BJ (cell line): ENCODE results near the gene SLCO2B1. TPM values are rescaled to one million over a fixed set of nuclear protein-coding genes. Genes with fewer than 3 reads are reported as not detected.
A peak's percentile ranks its signal among the peaks of the same experiment; 100 is the strongest.

Source experiments
- CTCF ChIA-PET: fragments of 350-600 bp; formaldehyde crosslinking; extraction: SDS; loops from one replicate; lab custom pipeline; 2021; ENCODE audit warnings: antibody characterized with exemption, inconsistent platforms; lab: Yijun Ruan, JAX
- POLR2A ChIA-PET: fragments of 300-600 bp; sonication (Branson Sonifier 250); formaldehyde crosslinking; extraction: SDS; loops from one replicate; lab custom pipeline; 2021; ENCODE audit warnings: antibody characterized with exemption; lab: Charles Lee
- DNase-seq: peaks from one replicate; pipeline ENCODE4 v3.0.0-alpha.2; 2011; ENCODE audit warnings: low read depth
- H3K27me3 ChIP-seq: 2 replicates; pipeline ENCODE4 v1.6.0; 2011; ENCODE audit warnings: low read length; ENCODE audit not compliant: control insufficient read depth, insufficient read depth
- H3K36me3 ChIP-seq: 2 replicates; pipeline ENCODE4 v1.5.1; 2011; ENCODE audit warnings: low read length; ENCODE audit not compliant: control insufficient read depth, insufficient read depth
- H3K4me3 ChIP-seq: 2 replicates; pipeline ENCODE4 v1.5.1; 2011; ENCODE audit warnings: low read depth, mild to moderate bottlenecking, control low read depth, low read length
- polyA plus RNA-seq: library from polyadenylated mRNA; depleted of rRNA; stranded (reverse); fragments of >200 nt; gene quantifications from 2 replicates; pipeline ENCODE4 v1.2.3, GENCODE V29; 2011
- TF ChIP-seq, protein P1 (sequence below): IDR thresholded peaks from 2 replicates; pipeline ENCODE4 v1.5.1; 2011; ENCODE audit warnings: low read depth, mild to moderate bottlenecking, control low read depth, inconsistent platforms, low read length, moderate library complexity; ENCODE audit not compliant: insufficient read depth

The SLCO2B1 gene
- polyA plus RNA-seq, 1 experiment = not detected

DNA sequence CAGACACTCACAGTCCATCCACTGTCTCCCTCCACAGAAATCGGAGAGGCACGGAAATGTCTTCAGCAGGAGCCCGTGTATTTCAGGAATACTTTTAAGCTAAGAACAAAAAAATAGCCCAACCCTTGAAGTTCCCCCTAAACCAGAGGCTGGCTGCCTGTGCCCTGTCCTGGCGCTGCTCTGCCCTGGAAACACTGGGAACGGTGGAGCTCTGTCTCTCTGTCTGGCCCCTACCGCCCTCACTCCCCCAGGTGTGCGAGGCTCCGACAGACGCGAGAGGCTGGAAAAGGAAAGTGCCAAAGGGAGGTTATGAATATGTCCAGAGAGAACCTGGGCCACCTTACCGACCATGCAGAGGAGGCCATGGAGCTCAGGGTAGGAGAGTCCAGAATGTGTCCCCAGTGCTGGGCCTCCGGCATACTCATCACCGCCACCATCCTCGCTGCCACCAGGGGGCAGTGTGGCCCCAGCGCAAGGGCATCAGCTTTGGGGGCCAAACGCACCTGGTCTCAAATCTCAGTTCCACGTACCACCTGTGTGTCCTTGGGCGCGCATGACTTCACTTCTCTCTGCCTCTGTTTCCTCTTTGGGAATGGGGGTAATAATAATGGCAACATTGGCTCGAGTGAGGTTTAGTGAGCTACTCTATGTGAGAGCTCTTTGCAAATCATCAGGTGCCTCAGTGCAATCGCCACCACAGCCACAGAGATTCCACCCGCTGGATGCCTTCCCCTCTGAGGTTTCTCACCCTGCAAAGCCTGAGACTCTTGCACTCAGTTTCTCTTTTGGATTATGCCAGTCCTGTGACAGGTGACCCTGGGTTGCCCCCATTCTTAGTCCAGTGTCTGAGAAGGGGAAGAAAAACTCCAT is 10.4 kb upstream of the SLCO2B1 start:
- POLR2A ChIA-PET = no interaction called here
- no peak overlapping the region for H3K4me3 ChIP-seq
- H3K36me3 ChIP-seq = no peaks in the 10 kb centered on the region
- no peak for DNase-seq
- H3K27me3 ChIP-seq = peaks cover 14% of the 10 kb centered on the region
- TF ChIP-seq, protein P1, sequence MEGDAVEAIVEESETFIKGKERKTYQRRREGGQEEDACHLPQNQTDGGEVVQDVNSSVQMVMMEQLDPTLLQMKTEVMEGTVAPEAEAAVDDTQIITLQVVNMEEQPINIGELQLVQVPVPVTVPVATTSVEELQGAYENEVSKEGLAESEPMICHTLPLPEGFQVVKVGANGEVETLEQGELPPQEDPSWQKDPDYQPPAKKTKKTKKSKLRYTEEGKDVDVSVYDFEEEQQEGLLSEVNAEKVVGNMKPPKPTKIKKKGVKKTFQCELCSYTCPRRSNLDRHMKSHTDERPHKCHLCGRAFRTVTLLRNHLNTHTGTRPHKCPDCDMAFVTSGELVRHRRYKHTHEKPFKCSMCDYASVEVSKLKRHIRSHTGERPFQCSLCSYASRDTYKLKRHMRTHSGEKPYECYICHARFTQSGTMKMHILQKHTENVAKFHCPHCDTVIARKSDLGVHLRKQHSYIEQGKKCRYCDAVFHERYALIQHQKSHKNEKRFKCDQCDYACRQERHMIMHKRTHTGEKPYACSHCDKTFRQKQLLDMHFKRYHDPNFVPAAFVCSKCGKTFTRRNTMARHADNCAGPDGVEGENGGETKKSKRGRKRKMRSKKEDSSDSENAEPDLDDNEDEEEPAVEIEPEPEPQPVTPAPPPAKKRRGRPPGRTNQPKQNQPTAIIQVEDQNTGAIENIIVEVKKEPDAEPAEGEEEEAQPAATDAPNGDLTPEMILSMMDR = peak; percentile 96
- CTCF ChIA-PET = interaction anchor here (0.6 to 13.6 kb wide), 45 partner anchors 9 to 215 kb away, joined by 3 to 309 read pairs (median 5); partner anchors contain the start of genes SLCO2B1 and TPBGL

DNA sequence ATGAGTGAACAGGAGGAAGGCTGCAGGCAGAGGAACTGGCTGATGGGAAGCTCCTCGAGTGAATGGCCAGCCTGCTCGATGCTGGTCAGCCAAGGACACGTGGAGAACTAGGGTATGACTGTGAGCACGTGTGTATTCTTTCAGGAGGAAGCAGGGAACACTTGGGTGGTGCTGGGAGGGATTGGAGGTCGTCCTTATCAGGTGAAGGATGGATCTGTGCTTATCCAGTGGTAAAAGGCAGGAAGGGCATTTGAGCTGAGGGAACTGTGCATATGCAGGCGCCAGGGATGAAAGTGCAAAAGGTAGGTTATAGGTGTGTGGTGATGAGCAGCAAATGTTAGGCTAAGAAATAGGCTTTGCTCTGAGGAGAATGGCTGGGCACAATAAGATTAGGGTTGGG is 9.7 kb upstream of the SLCO2B1 start:
- H3K27me3 ChIP-seq = peaks cover 14% of the 10 kb centered on the region
- no peak overlapping the region for H3K4me3 ChIP-seq
- no peaks in the 10 kb centered on the region for H3K36me3 ChIP-seq
- ChIA-PET CTCF (interaction anchor here (0.7 to 13.6 kb wide), 40 partner anchors 10 to 212 kb away, joined by 3 to 309 read pairs (median 6); partner anchors contain the start of genes SLCO2B1 and TPBGL), POLR2A (no interaction called here)
- TF ChIP-seq, protein P1 = no peak
- DNase-seq = no peak

DNA sequence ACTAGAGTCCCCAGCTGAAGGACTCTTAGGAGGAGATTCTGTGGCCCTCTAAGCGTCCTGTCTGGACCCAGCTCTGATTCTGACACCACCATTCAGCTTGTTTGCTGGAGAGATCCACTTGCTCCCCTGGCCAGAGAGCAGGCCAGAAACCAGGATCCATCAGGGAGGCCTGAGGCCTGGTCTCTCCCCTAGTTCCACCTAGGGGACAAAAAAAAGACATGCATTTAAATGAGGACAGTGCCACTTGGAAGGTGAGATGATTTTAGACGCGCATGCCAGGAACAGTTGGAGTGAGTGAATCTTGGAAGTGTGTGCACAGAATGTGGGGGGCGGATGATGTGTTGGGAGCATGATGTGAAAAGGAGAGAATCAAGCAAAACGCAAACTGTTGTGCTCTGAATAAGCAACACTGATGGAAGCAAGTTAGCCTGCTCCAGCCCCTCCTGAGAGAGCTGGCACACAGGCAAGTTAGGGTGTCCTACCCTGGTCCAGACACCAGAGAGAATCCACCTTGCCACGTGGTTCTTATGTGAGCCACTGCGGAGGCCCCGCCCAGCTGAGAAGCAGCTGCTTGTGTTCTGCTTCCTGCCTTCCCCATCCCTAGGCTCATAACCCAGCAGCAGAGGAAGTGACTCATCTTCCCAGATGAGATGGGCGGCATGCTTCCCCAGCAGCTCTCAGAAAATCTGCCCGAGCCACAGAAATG is 8.0 kb upstream of the SLCO2B1 start:
- H3K4me3 ChIP-seq = no peak overlapping the region
- ChIA-PET CTCF (interaction anchor here (0.6 to 13.6 kb wide), 17 partner anchors 9 to 219 kb away, joined by 3 to 309 read pairs (median 6); partner anchors contain the start of genes SLCO2B1 and TPBGL), POLR2A (no interaction called here)
- peaks cover 8% of the 10 kb centered on the region for H3K27me3 ChIP-seq
- peak; percentile 73 for DNase-seq
- H3K36me3 ChIP-seq = no peaks in the 10 kb centered on the region
- TF ChIP-seq, protein P1 = no peak

DNA sequence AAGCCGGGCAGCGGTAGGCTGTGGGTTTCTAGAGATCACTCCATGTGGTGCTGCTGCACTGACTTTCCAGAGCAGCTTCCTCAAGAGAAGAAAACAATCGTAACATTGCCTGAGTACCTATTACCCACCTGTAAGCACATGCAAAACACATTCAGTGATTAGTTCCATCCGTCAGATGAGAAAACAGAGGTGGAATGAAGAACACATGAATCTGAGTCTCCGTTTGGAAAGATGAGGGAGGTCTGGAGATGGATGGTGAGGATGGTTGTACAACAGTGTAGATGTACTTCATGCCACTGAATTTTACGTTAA is 7.5 kb upstream of the SLCO2B1 start:
- TF ChIP-seq, protein P1 = no peak
- DNase-seq = no peak
- POLR2A ChIA-PET = no interaction called here
- peaks cover 6% of the 10 kb centered on the region for H3K27me3 ChIP-seq
- no peak overlapping the region for H3K4me3 ChIP-seq
- no peaks in the 10 kb centered on the region for H3K36me3 ChIP-seq
- CTCF ChIA-PET = interaction anchor here (0.6 to 13.6 kb wide), 19 partner anchors 9 to 220 kb away, joined by 3 to 309 read pairs (median 4); partner anchors contain the start of genes SLCO2B1 and TPBGL

DNA sequence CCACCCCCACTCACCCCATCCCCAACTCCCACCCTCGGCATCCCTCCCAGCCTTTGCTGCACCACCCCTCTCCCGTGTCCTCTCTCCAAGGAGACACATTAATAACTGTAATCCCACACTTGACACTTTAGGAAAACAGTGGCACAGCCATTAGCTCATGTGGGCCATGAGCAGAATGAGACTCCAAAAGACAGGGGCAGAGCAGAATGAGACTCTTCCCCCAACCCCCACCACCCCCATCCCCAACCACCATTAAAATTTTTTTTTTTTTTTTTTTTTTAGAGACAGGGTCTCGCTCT is 6.2 kb upstream of the SLCO2B1 start:
- ChIA-PET POLR2A (no interaction called here), CTCF (interaction anchor here (1.0 to 13.6 kb wide), 11 partner anchors 8 to 214 kb away, joined by 3 to 309 read pairs (median 7); partner anchors contain the start of gene SLCO2B1)
- TF ChIP-seq, protein P1 = no peak
- no peaks in the 10 kb centered on the region for H3K36me3 ChIP-seq
- no peak for DNase-seq
- H3K4me3 ChIP-seq = no peak overlapping the region
- H3K27me3 ChIP-seq = peaks cover 4% of the 10 kb centered on the region
